ENCODE data around the gene RAB31. TPM values are rescaled to one million over a fixed set of nuclear protein-coding genes. Genes with fewer than 3 reads are reported as not detected.
A peak's percentile ranks its signal among the peaks of the same experiment; 100 is the strongest.
"Not testable (repeated sequence)": the region's sequence is repeated elsewhere in the genome, so short reads cannot be mapped to it uniquely, and the experiment has no call there.

RAB31 gene
- total and polyA plus RNA-seq, 11 donors = 3.2 to 67.7 (median 12.8) TPM

DNA sequence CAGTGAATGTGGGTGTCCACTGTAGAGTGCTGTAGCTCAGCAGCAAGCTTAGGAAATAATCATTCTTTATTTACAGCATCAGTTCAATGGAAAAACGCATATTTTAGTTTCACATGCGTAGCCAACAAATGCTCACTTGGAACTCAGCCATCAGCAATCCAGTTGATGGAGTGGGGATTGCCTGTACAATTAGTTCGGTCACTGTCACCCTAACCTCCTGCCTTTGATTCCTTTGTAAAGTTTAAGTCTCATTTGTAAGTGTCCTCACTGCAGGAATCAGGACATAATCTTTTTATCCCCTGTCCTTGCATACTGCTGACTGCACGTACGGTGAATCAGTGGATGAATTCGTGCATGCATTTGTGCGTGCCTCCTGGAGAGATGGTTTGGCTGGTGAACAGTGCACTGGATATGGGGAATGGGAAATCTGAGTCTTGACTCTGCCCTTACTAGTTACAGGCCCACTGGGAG, 55.9 kb downstream of the RAB31 start:
- intact Hi-C loops (cut with DNase I) = loop anchor here in 2 of 10 donors (10.0 kb wide), 2 partner anchors 49 to 59 kb away; partner anchors contain the start of gene RAB31 (in 1 of the 2)
- DNase-seq (no peak), ATAC-seq (no peak)
- TF ChIP-seq POLR2A (IDR thresholded peaks at IDR 0.05) (no peak), CTCF (IDR thresholded peaks at IDR 0.05) (no peak)
- Histone ChIP-seq H3K9me3 (peaks cover 0 to 9% (median 0%) of the 10 kb centered on the region in 12 donors), H3K36me3 (no peaks in the 10 kb centered on the region), H3K4me1 (peaks cover 0 to 66% (median 0%) of the 10 kb centered on the region in 12 donors), H3K27me3 (no peaks in the 10 kb centered on the region), H3K27ac (no peak overlapping the region), H3K4me3 (no peak overlapping the region)
- 81 to 93% (median 87%) methylated on average over 7 of the region's 7 CpGs for WGBS, 4 donors

- intact Hi-C loops (cut with DNase I) = loop anchor here in 2 of 10 donors (10.0 kb wide), 2 partner anchors 51 to 61 kb away; partner anchors contain the start of gene RAB31 (in 1 of the 2)
- H3K4me3 ChIP-seq = no peak overlapping the region
- no peaks in the 10 kb centered on the region for H3K36me3 ChIP-seq
- peaks cover 0 to 9% (median 0%) of the 10 kb centered on the region in 12 donors for H3K9me3 ChIP-seq
- ATAC-seq (no peak), DNase-seq (no peak)
- TF ChIP-seq POLR2A (IDR thresholded peaks at IDR 0.05) (no peak), CTCF (IDR thresholded peaks at IDR 0.05) (no peak)
- 60 to 71% (median 66%) methylated on average over 4 of the region's 4 CpGs for WGBS, 4 donors
- peaks cover 0 to 68% (median 0%) of the 10 kb centered on the region in 12 donors for H3K4me1 ChIP-seq
- H3K27ac ChIP-seq = peak overlapping the region in 1 of 12 donors; percentile 76
- no peaks in the 10 kb centered on the region for H3K27me3 ChIP-seq
Observed at GRCh38 chr18:9765501-9765900, 57.4 kb downstream of the RAB31 start.

- 78 to 89% (median 85%) methylated on average over 4 to 11 of the region's 11 CpGs for WGBS, 4 donors
- intact Hi-C loops (cut with DNase I) = loop anchor here in 2 of 10 donors (10.0 kb wide), 2 partner anchors 51 to 61 kb away; partner anchors contain the start of gene RAB31 (in 1 of the 2)
- peaks cover 0 to 9% (median 0%) of the 10 kb centered on the region in 12 donors for H3K9me3 ChIP-seq
- TF ChIP-seq POLR2A (IDR thresholded peaks at IDR 0.05) = no peak
- TF ChIP-seq CTCF (IDR thresholded peaks at IDR 0.05) = no peak
- no peak overlapping the region for H3K4me3 ChIP-seq
- H3K4me1 ChIP-seq = peaks cover 0 to 68% (median 3%) of the 10 kb centered on the region in 12 donors
- H3K27me3 ChIP-seq = no peaks in the 10 kb centered on the region
- H3K36me3 ChIP-seq = no peaks in the 10 kb centered on the region
- ATAC-seq (peak in 2 of 4 donors; percentile 13 to 44), DNase-seq (no peak)
- H3K27ac ChIP-seq = peak overlapping the region in 1 of 12 donors; percentile 76
Observed at GRCh38 chr18:9766076-9766481, 58.0 kb downstream of the RAB31 start.

GRCh38 chr18:9766740-9767139, 58.6 kb downstream of the RAB31 start:
- Histone ChIP-seq H3K27ac (peak overlapping the region in 1 of 12 donors; percentile 76), H3K9me3 (peaks cover 0 to 9% (median 0%) of the 10 kb centered on the region in 12 donors), H3K4me3 (no peak overlapping the region), H3K27me3 (no peaks in the 10 kb centered on the region), H3K36me3 (no peaks in the 10 kb centered on the region), H3K4me1 (peaks cover 0 to 68% (median 8%) of the 10 kb centered on the region in 12 donors)
- 50 to 98% (median 95%) methylated on average over 1 of the region's 1 CpG for WGBS, 4 donors
- TF ChIP-seq CTCF (IDR thresholded peaks at IDR 0.05) = no peak
- no peak for TF ChIP-seq POLR2A (IDR thresholded peaks at IDR 0.05)
- ATAC-seq (no peak), DNase-seq (no peak)
- intact Hi-C loops (cut with DNase I) = loop anchor here in 2 of 10 donors (10.0 kb wide), 2 partner anchors 52 to 62 kb away; partner anchors contain the start of gene RAB31 (in 1 of the 2)

DNA sequence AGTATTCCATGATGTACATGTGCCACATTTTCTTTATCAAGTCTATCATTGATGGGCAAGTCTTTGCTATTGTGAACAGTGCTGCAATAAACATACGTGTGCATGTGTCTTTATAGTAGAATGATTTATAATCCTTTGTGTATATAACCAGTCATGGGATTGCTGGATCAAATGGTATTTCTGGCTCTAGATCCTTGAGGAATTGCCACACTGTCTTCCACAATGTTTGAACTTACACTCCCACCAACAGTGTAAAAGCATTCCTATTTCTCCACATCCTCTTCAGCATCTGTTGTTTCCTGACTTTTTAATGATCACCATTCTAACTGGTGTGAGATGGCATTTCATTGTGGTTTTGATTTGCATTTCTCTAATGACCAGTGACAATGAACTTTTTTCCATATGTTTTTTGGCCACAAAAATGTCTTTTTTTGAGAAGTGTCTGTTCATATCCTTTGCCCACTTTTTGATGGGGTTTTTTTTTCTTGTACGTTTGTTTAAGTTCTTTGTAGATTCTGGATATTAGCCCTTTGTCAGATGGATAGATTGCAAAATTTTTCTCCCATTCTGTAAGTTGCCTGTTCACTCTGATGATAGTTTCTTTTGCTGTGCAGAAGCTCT, 60.1 kb downstream of the RAB31 start:
- H3K36me3 ChIP-seq, DNase-seq, H3K27ac ChIP-seq, ATAC-seq, H3K4me3 ChIP-seq, H3K9me3 ChIP-seq, H3K27me3 ChIP-seq: not testable (repeated sequence)
- intact Hi-C loops (cut with DNase I) = loop anchor here in 2 of 10 donors (10.0 kb wide), 2 partner anchors 53 to 63 kb away; partner anchors contain the start of gene RAB31 (in 1 of the 2)
- H3K4me1 ChIP-seq = peaks cover 0 to 70% (median 9%) of the 10 kb centered on the region in 12 donors
- 49 to 96% (median 69%) methylated on average over 2 of the region's 2 CpGs for WGBS, 4 donors

DNA sequence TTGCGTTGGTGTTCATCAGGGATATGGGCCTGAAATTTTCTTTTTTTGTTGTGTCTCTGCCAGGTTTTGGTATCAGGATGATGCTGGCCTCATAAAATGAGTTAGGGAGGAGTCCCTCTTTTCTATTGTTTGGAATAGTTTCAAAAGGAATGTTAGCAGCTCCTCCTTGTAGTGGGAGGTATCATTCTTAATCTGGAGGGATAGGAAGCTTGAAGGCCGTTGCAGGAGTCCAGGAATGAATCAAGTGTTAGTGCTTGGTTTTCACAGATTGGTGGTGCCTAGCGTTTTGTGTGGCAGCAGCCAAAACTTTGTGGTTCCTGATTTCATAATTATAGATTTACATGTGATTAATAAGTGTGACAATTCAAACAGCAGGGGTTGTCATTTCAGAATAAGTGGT, 62.0 kb downstream of the RAB31 start:
- intact Hi-C loops (cut with DNase I) = loop anchor here (2.0 to 10.0 kb wide), 8 partner anchors 58 to 435 kb away; partner anchors contain the start of gene TWSG1 (in 1 of the 10)
- H3K27ac ChIP-seq = peak overlapping the region in 1 of 12 donors; percentile 86
- not testable (repeated sequence) for H3K9me3 ChIP-seq, ATAC-seq, H3K36me3 ChIP-seq, DNase-seq, H3K27me3 ChIP-seq, H3K4me3 ChIP-seq
- WGBS, 4 donors = 80 to 81% (median 80%) methylated on average over 3 of the region's 3 CpGs
- H3K4me1 ChIP-seq = peaks cover 0 to 75% (median 9%) of the 10 kb centered on the region in 12 donors
